Neural progenitor cell (in vitro differentiated cells): Measurements from ENCODE around the gene TACR1. TPM values are rescaled to one million over a fixed set of nuclear protein-coding genes. Genes with fewer than 3 reads are reported as not detected.
"Not testable (repeated sequence)": the region's sequence is repeated elsewhere in the genome, so short reads cannot be mapped to it uniquely, and the experiment has no call there.

Experiments
- DNase-seq: peaks from one replicate; pipeline ENCODE4 v3.0.0-alpha.2; 2016; ENCODE audit warnings: low spot score
- H2AFZ ChIP-seq: fragments of 200-600 bp; sonication (generic); replicated peaks from 2 replicates; pipeline ENCODE4 v1.6.1; 2016; ENCODE audit warnings: antibody characterized with exemption
- H3F3A ChIP-seq: fragments of 200-600 bp; sonication (generic); 2 replicates; pipeline ENCODE4 v1.6.1; 2016; ENCODE audit warnings: antibody characterized with exemption, low read depth
- H3K27ac ChIP-seq: fragments of 200-600 bp; sonication (generic); 2 replicates; pipeline ENCODE4 v1.5.1; 2016; ENCODE audit warnings: mild to moderate bottlenecking
- H3K27me3 ChIP-seq: fragments of 200-600 bp; sonication (generic); 2 replicates; pipeline ENCODE4 v1.6.1; 2016; ENCODE audit warnings: mild to moderate bottlenecking, moderate library complexity
- H3K36me3 ChIP-seq: fragments of 200-600 bp; sonication (generic); 2 replicates; pipeline ENCODE4 v1.5.1; 2016
- H3K4me1 ChIP-seq: fragments of 200-600 bp; sonication (generic); 2 replicates; pipeline ENCODE4 v1.6.1; 2016; ENCODE audit warnings: mixed run types
- H3K4me2 ChIP-seq: fragments of 200-600 bp; sonication (generic); 2 replicates; pipeline ENCODE4 v1.6.1; 2016
- H3K4me3 ChIP-seq: fragments of 200-600 bp; sonication (generic); 2 replicates; pipeline ENCODE4 v1.5.1; 2016
- H3K79me2 ChIP-seq: fragments of 200-600 bp; sonication (generic); 2 replicates; pipeline ENCODE4 v1.6.1; 2016; ENCODE audit warnings: low read depth
- H3K9ac ChIP-seq: fragments of 200-600 bp; sonication (generic); 2 replicates; pipeline ENCODE4 v1.6.1; 2016
- H3K9me3 ChIP-seq: fragments of 200-600 bp; sonication (generic); 2 replicates; pipeline ENCODE4 v1.5.1; 2016; ENCODE audit warnings: low read depth
- H4K20me1 ChIP-seq: fragments of 200-600 bp; sonication (generic); 2 replicates; pipeline ENCODE4 v1.6.1; 2016; ENCODE audit warnings: low read depth
- H3K27ac Mint-ChIP-seq: 3 replicates; pipeline ENCODE4 v1.8.0; 2021; ENCODE audit warnings: mixed read lengths
- H3K27me3 Mint-ChIP-seq: 2 replicates; pipeline ENCODE4 v1.8.0; 2022; ENCODE audit warnings: low read depth, mild to moderate bottlenecking, inconsistent platforms, moderate library complexity, mixed read lengths; ENCODE audit not compliant: insufficient read depth
- H3K36me3 Mint-ChIP-seq: 3 replicates; pipeline ENCODE4 v1.8.0; 2021; ENCODE audit warnings: mixed read lengths
- H3K4me1 Mint-ChIP-seq: 3 replicates; pipeline ENCODE4 v1.8.0; 2021; ENCODE audit warnings: mixed read lengths
- H3K4me3 Mint-ChIP-seq: 3 replicates; pipeline ENCODE4 v1.8.0; 2021; ENCODE audit warnings: mild to moderate bottlenecking, moderate library complexity, mixed read lengths
- H3K9me3 Mint-ChIP-seq: 3 replicates; pipeline ENCODE4 v1.8.0; 2020; ENCODE audit warnings: mixed read lengths
- EZH2 ChIP-seq: fragments of 200-600 bp; sonication (generic); IDR thresholded peaks from 2 replicates; pipeline ENCODE4 v1.6.1; 2017; ENCODE audit warnings: antibody characterized with exemption, mild to moderate bottlenecking, moderate library complexity
- EZH2phosphoT487 ChIP-seq: fragments of 200-600 bp; sonication (generic); IDR thresholded peaks from 2 replicates; pipeline ENCODE4 v1.6.1; 2017; ENCODE audit warnings: antibody characterized with exemption
- total RNA-seq: library from RNA; depleted of rRNA; stranded (reverse); fragments of >200 nt; gene quantifications from 2 replicates; pipeline ENCODE4 v1.2.3, GENCODE V29; 2015; ENCODE audit warnings: low replicate concordance
- TF ChIP-seq, protein P1 (sequence below): fragments of 200-600 bp; sonication (generic); IDR thresholded peaks from 2 replicates; pipeline ENCODE4 v1.5.1; 2017; ENCODE audit warnings: antibody characterized with exemption, mild to moderate bottlenecking

The TACR1 gene
- total RNA-seq, 1 donor from 2014 or later = not detected

DNA sequence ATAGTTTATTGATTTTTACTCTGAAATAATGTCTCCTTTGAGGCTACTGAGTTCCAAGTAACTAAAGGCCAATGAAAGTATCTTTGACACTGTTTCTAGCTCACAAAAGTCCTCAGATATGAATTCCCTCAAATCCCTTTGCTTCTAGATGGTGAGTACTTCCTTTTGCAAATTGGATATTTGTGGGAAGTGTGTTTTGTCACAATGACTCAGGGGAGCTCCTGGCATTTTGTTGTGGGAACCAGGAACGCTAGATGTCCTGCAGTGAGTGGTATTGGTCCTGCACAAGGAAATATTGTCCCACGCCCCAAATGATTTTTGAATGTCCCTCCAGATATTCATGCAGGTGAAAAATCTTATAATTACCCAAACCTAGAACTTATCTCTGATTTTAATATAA lies 24.3 kb downstream of the TACR1 start:
- H3K9ac ChIP-seq = no peak overlapping the region
- H3K9me3 ChIP-seq = no peaks in the 10 kb centered on the region
- no peak for DNase-seq
- no peak overlapping the region for H3K4me3 ChIP-seq
- no peaks in the 10 kb centered on the region for H3K79me2 ChIP-seq
- H2AFZ ChIP-seq = no peak overlapping the region
- Mint-ChIP-seq H3K4me1 (peaks cover 8% of the 10 kb centered on the region), H3K36me3 (no peaks in the 10 kb centered on the region), H3K27ac (no peak overlapping the region), H3K27me3 (peaks cover 4% of the 10 kb centered on the region), H3K9me3 (no peaks in the 10 kb centered on the region), H3K4me3 (no peak overlapping the region)
- no peaks in the 10 kb centered on the region for H3K27me3 ChIP-seq
- TF ChIP-seq, protein P1, sequence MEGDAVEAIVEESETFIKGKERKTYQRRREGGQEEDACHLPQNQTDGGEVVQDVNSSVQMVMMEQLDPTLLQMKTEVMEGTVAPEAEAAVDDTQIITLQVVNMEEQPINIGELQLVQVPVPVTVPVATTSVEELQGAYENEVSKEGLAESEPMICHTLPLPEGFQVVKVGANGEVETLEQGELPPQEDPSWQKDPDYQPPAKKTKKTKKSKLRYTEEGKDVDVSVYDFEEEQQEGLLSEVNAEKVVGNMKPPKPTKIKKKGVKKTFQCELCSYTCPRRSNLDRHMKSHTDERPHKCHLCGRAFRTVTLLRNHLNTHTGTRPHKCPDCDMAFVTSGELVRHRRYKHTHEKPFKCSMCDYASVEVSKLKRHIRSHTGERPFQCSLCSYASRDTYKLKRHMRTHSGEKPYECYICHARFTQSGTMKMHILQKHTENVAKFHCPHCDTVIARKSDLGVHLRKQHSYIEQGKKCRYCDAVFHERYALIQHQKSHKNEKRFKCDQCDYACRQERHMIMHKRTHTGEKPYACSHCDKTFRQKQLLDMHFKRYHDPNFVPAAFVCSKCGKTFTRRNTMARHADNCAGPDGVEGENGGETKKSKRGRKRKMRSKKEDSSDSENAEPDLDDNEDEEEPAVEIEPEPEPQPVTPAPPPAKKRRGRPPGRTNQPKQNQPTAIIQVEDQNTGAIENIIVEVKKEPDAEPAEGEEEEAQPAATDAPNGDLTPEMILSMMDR = no peak
- TF ChIP-seq EZH2 (no peak), EZH2phosphoT487 (no peak)
- H3F3A ChIP-seq = peaks cover 22% of the 10 kb centered on the region
- peaks cover 16% of the 10 kb centered on the region for H3K4me1 ChIP-seq
- no peak overlapping the region for H3K27ac ChIP-seq
- H4K20me1 ChIP-seq = no peaks in the 10 kb centered on the region
- H3K4me2 ChIP-seq = no peak overlapping the region
- H3K36me3 ChIP-seq = no peaks in the 10 kb centered on the region

DNA sequence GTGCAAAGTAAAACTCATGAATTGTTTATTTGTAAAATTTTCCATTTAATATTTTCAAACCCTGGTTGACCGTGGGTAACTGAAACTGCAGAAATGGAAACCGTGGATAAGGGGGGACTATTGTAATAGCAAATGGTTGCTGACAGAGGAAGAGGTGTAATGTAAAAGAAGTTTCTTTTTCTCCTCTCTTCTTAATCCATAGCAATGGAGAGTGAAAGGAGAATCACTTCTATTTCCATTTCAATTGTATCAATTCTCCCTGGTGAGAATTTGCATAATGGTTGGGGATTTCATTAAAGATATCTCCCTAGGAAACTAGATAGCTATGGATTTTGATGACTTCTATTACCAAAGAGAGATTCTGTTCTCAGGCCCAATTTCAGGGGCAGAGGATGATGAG lies 24.8 kb downstream of the TACR1 start:
- Histone ChIP-seq H4K20me1 (no peaks in the 10 kb centered on the region), H3K79me2 (no peaks in the 10 kb centered on the region), H3K27me3 (no peaks in the 10 kb centered on the region), H2AFZ (no peak overlapping the region), H3K4me1 (peaks cover 16% of the 10 kb centered on the region), H3K4me2 (no peak overlapping the region), H3K9me3 (no peaks in the 10 kb centered on the region), H3K36me3 (no peaks in the 10 kb centered on the region), H3K9ac (no peak overlapping the region), H3K4me3 (no peak overlapping the region), H3F3A (peaks cover 22% of the 10 kb centered on the region), H3K27ac (no peak overlapping the region)
- peaks cover 4% of the 10 kb centered on the region for H3K27me3 Mint-ChIP-seq
- H3K27ac Mint-ChIP-seq = no peak overlapping the region
- TF ChIP-seq EZH2 (no peak), EZH2phosphoT487 (no peak)
- TF ChIP-seq, protein P1 = no peak
- H3K9me3 Mint-ChIP-seq = no peaks in the 10 kb centered on the region
- H3K4me1 Mint-ChIP-seq = peaks cover 8% of the 10 kb centered on the region
- H3K36me3 Mint-ChIP-seq = no peaks in the 10 kb centered on the region
- no peak overlapping the region for H3K4me3 Mint-ChIP-seq
- DNase-seq = no peak

DNA sequence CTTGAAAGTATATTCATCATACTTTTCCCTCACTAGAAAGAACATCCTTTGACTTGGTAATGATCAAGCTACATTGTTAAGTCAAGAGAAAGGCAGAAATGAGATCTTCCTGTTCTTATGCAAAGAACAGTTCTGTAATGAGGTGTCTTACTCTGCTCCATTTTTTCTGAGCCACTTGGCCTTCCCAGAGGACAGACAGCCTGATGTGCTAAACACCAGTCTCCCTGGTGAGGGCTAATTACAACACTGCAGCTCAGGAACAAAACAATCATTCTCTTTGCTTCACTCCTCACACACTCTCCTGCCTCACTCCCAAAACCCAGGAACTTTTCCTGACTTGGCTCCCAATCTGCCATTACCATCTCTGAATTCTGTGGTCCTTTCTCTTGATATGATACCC lies 25.6 kb downstream of the TACR1 start:
- Histone ChIP-seq H3K9me3 (no peaks in the 10 kb centered on the region), H4K20me1 (no peaks in the 10 kb centered on the region), H3K4me1 (peaks cover 16% of the 10 kb centered on the region), H2AFZ (no peak overlapping the region), H3K79me2 (no peaks in the 10 kb centered on the region), H3K4me3 (no peak overlapping the region), H3F3A (peaks cover 22% of the 10 kb centered on the region), H3K9ac (no peak overlapping the region), H3K4me2 (no peak overlapping the region), H3K36me3 (no peaks in the 10 kb centered on the region), H3K27ac (no peak overlapping the region), H3K27me3 (no peaks in the 10 kb centered on the region)
- Mint-ChIP-seq H3K27me3 (peaks cover 4% of the 10 kb centered on the region), H3K9me3 (no peaks in the 10 kb centered on the region), H3K36me3 (no peaks in the 10 kb centered on the region), H3K4me3 (no peak overlapping the region), H3K4me1 (peaks cover 8% of the 10 kb centered on the region), H3K27ac (no peak overlapping the region)
- TF ChIP-seq EZH2phosphoT487 = no peak
- TF ChIP-seq EZH2 = no peak
- TF ChIP-seq, protein P1 = no peak
- DNase-seq = peak; percentile 22

DNA sequence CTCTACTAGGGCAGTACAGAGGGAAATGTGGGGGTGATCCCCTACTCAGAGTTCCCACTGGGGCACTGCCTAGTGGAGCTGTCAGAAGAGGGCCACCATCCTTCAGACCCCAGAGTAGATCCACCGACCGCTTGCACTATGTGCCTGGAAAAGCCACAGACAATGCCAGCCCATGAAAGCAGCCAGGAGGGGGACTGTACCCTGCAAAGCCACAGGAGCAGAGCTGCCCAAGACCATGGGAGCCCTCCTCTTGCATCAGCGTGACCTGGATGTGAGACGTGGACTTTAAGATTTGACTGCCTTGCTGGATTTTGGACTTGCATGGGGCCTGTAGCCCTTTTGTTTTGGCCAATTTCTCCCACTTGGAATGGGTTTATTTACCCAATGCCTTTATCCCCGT lies 27.9 kb downstream of the TACR1 start:
- H3K36me3 Mint-ChIP-seq, H3K9me3 Mint-ChIP-seq, H3K9me3 ChIP-seq, H3K79me2 ChIP-seq, DNase-seq, H3K4me1 Mint-ChIP-seq, H3K9ac ChIP-seq, H2AFZ ChIP-seq, H3K4me3 Mint-ChIP-seq, H3K4me2 ChIP-seq, H3K27me3 ChIP-seq, H3K27ac Mint-ChIP-seq, H3K27ac ChIP-seq, H4K20me1 ChIP-seq, H3K36me3 ChIP-seq, H3K27me3 Mint-ChIP-seq, H3K4me3 ChIP-seq: not testable (repeated sequence)
- peaks cover 22% of the 10 kb centered on the region for H3F3A ChIP-seq
- peaks cover 16% of the 10 kb centered on the region for H3K4me1 ChIP-seq
